Activated CD8-positive, alpha-beta T cell treated with anti-CD3 and anti-CD28 coated beads for 36 hours (primary cell): Measurements from ENCODE around the gene AKIRIN2. TPM values are rescaled to one million over a fixed set of nuclear protein-coding genes. Genes with fewer than 3 reads are reported as not detected.

Experiments
- ATAC-seq: fragments of 200-7000 bp; cut with Tn5 transposase; one replicate; pipeline ENCODE4 v1.10.0; 2021; ENCODE audit warnings: mild to moderate bottlenecking, moderate library complexity
- CTCF ChIA-PET: fragments of 350-600 bp; sonication (Branson Sonifier 250); formaldehyde crosslinking; loops from one replicate; lab custom pipeline; 2021; ENCODE audit warnings: antibody characterized with exemption; lab: Charles Lee
- POLR2A ChIA-PET: fragments of 350-600 bp; sonication (Branson Sonifier 250); formaldehyde crosslinking; loops from one replicate; lab custom pipeline; 2021; ENCODE audit warnings: antibody characterized with exemption; lab: Charles Lee
- DNase-seq: peaks from one replicate; pipeline ENCODE4 v3.0.0-alpha.2; 2020
- H3K27ac Mint-ChIP-seq: one replicate; pipeline ENCODE4 v1.8.0; 2021; ENCODE audit warnings: mild to moderate bottlenecking, mixed read lengths
- H3K27me3 Mint-ChIP-seq: one replicate; pipeline ENCODE4 v1.8.0; 2021; ENCODE audit warnings: mixed read lengths
- H3K36me3 Mint-ChIP-seq: one replicate; pipeline ENCODE4 v1.8.0; 2021; ENCODE audit warnings: low read depth, mixed read lengths
- H3K4me1 Mint-ChIP-seq: one replicate; pipeline ENCODE4 v1.8.0; 2021; ENCODE audit warnings: low read depth, mixed read lengths
- H3K4me3 Mint-ChIP-seq: one replicate; pipeline ENCODE4 v1.8.0; 2021; ENCODE audit warnings: mild to moderate bottlenecking, moderate library complexity, mixed read lengths
- H3K9me3 Mint-ChIP-seq: one replicate; pipeline ENCODE4 v1.8.0; 2021; ENCODE audit warnings: mixed read lengths
- CTCF ChIP-seq: fragments of 200-600 bp; IDR thresholded peaks from one replicate; pipeline ENCODE4 v1.8.0; 2022; ENCODE audit warnings: antibody characterized with exemption, mild to moderate bottlenecking
- intact Hi-C: fragments of 100-400 bp; cut with micrococcal nuclease; formaldehyde crosslinking; loops from one replicate; pipeline ENCODE4 v1.10.0; 2022
- total RNA-seq, 2 experiments: library from RNA; stranded (reverse); gene quantifications; one replicate each; pipeline ENCODE4 v1.2.3, GENCODE V29; 2021

Gene AKIRIN2
- total RNA-seq, 2 experiments from 2014 or later: 42.1 to 45.6 TPM

- peaks cover 31% of the 10 kb centered on the region for H3K4me1 Mint-ChIP-seq
- peak overlapping the region; percentile 90 for H3K27ac Mint-ChIP-seq
- ATAC-seq (no peak), DNase-seq (no peak)
- intact Hi-C loops: no loop called here
- peak overlapping the region; percentile 86 for H3K4me3 Mint-ChIP-seq
- H3K27me3 Mint-ChIP-seq: no peaks in the 10 kb centered on the region
- CTCF ChIA-PET: interaction anchor here (0.6 kb wide), 2 partner anchors 205 to 544 kb away, joined by 3 read pairs; no protein-coding TSS in a partner anchor
- TF ChIP-seq CTCF: no peak
- peaks cover 21% of the 10 kb centered on the region for H3K36me3 Mint-ChIP-seq
- POLR2A ChIA-PET: interaction anchor here (0.8 to 2.5 kb wide), 12 partner anchors 12 to 229 kb away, joined by 3 to 11 read pairs (median 4); partner anchors contain the start of genes ORC3, RARS2 and SLC35A1
- no peaks in the 10 kb centered on the region for H3K9me3 Mint-ChIP-seq
Observed at GRCh38 chr6:87702589-87702945, 534 bp upstream of the AKIRIN2 start.

GRCh38 chr6:87701344-87701675, 723 bp downstream of the AKIRIN2 start:
- peak; percentile 28 for DNase-seq
- peak overlapping the region; percentile 86 for H3K4me3 Mint-ChIP-seq
- peaks cover 25% of the 10 kb centered on the region for H3K36me3 Mint-ChIP-seq
- POLR2A ChIA-PET: interaction anchor here (0.5 to 2.5 kb wide), 14 partner anchors 13 to 1262 kb away, joined by 3 to 11 read pairs (median 4); partner anchors contain the start of genes ORC3, RARS2 and SLC35A1
- H3K9me3 Mint-ChIP-seq: no peaks in the 10 kb centered on the region
- no peak for ATAC-seq
- CTCF ChIA-PET: no interaction called here
- intact Hi-C loops: no loop called here
- no peaks in the 10 kb centered on the region for H3K27me3 Mint-ChIP-seq
- no peak for TF ChIP-seq CTCF
- peak overlapping the region; percentile 90 for H3K27ac Mint-ChIP-seq
- peaks cover 36% of the 10 kb centered on the region for H3K4me1 Mint-ChIP-seq

GRCh38 chr6:87700397-87701343, 1.4 kb downstream of the AKIRIN2 start:
- Mint-ChIP-seq H3K4me3 (peak overlapping the region; percentile 86), H3K4me1 (peaks cover 42% of the 10 kb centered on the region), H3K9me3 (no peaks in the 10 kb centered on the region), H3K36me3 (peaks cover 25% of the 10 kb centered on the region), H3K27me3 (no peaks in the 10 kb centered on the region), H3K27ac (peak overlapping the region; percentile 90)
- no peak for TF ChIP-seq CTCF
- intact Hi-C loops: no loop called here
- ATAC-seq: peak; percentile 28
- ChIA-PET CTCF (no interaction called here), POLR2A (interaction anchor here (0.7 to 2.5 kb wide), 6 partner anchors 14 to 1262 kb away, joined by 3 to 11 read pairs (median 4); no protein-coding TSS in a partner anchor)
- peak; percentile 68 for DNase-seq

GRCh38 chr6:87699576-87699975, 2.5 kb downstream of the AKIRIN2 start:
- H3K36me3 Mint-ChIP-seq: peaks cover 28% of the 10 kb centered on the region
- CTCF ChIA-PET: interaction anchor here (1.3 kb wide), 1 partner anchor 110 kb away, joined by 3 read pairs; no protein-coding TSS in a partner anchor
- no peak for TF ChIP-seq CTCF
- peak overlapping the region; percentile 90 for H3K27ac Mint-ChIP-seq
- DNase-seq (no peak), ATAC-seq (no peak)
- H3K27me3 Mint-ChIP-seq: no peaks in the 10 kb centered on the region
- H3K4me1 Mint-ChIP-seq: peaks cover 41% of the 10 kb centered on the region
- H3K4me3 Mint-ChIP-seq: peak overlapping the region; percentile 86
- intact Hi-C loops: loop anchor here (2.0 to 5.0 kb wide), 2 partner anchors 33 to 109 kb away; partner anchors contain the start of gene ORC3
- POLR2A ChIA-PET: interaction anchor here (0.7 to 1.5 kb wide), 3 partner anchors 16 to 57 kb away, joined by 3 read pairs; no protein-coding TSS in a partner anchor
- H3K9me3 Mint-ChIP-seq: no peaks in the 10 kb centered on the region
